Measurements from ENCODE around the gene SLC43A2. TPM values are rescaled to one million over a fixed set of nuclear protein-coding genes. Genes with fewer than 3 reads are reported as not detected.

Gene SLC43A2
- total and polyA plus RNA-seq, 2 donors (not counting 3 experiments of a cell fraction or from before 2014, with no cell fraction given) = 41.7 to 52.0 TPM

DNA sequence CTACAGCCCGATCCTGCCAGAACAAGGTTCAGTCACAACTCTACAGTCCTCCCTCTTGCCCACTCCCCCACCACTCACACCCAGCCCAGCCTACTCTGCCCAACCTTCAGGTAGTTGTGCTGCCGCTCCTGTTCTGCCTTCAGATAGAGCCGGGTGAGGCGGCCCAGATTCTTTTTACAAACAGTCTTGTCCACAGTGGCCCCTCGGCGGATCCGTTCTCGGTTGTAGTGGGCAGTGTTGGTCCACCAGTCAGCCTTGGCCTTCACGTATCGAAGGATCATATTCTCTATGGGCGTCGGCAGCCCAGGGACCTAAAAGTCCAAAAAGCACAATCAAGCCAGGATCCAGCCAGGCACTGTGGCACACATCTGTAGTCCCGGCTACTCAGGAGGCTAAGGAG, 47.8 kb upstream of the SLC43A2 start:
- POLR2A ChIA-PET = no interaction called here

GRCh38 chr17:1673041-1673785, 44.6 kb upstream of the SLC43A2 start:
- Histone ChIP-seq H3K4me3 (replicated peaks in 1 of 3; ENCODE audit: insufficient read depth in 1 of 3, low read depth in 1 of 3, low read length in 3 of 3) (no peak overlapping the region), H3K9ac (replicated peaks; ENCODE audit: extremely low read depth, insufficient read depth, low read length) (no peak overlapping the region), H3K36me3 (ENCODE audit: control insufficient read depth in 2 of 2, extremely low read depth in 1 of 2, insufficient read depth in 2 of 2, low read length in 2 of 2) (peaks cover 39 to 55% of the 10 kb centered on the region in 2 experiments), H4K20me1 (replicated peaks; ENCODE audit: control insufficient read depth, extremely low read depth, insufficient read depth, low read length) (no peaks in the 10 kb centered on the region), H3K9me3 (replicated peaks; ENCODE audit: control insufficient read depth, insufficient read depth, low read length) (no peaks in the 10 kb centered on the region), H3K27ac (ENCODE audit: insufficient read depth, low read depth, low read length) (no peak overlapping the region), H3K27me3 (ENCODE audit: control insufficient read depth in 2 of 2, insufficient read depth in 2 of 2, low read length in 2 of 2) (no peaks in the 10 kb centered on the region), H3K4me1 (ENCODE audit: control insufficient read depth, extremely low read depth, insufficient read depth, low read length) (no peaks in the 10 kb centered on the region), H2AFZ (ENCODE audit: low read depth, low read length) (no peak overlapping the region), H3K9me1 (replicated peaks; ENCODE audit: control insufficient read depth, extremely low read depth, insufficient read depth, low read length) (no peaks in the 10 kb centered on the region), H3K79me2 (ENCODE audit: control insufficient read depth, insufficient read depth, low read length) (peaks cover 6% of the 10 kb centered on the region), H3K4me2 (ENCODE audit: insufficient read depth, low read length) (no peak overlapping the region)
- CTCF ChIA-PET = interaction anchor here (1.2 to 1.4 kb wide), 2 partner anchors 14 to 110 kb away, joined by 4 read pairs; no protein-coding TSS in a partner anchor
- intact Hi-C loops (cut with micrococcal nuclease) (no loop called here), dilution Hi-C loops (cut with MboI; ENCODE audit: extremely low pct_ligation_motif_present, low sequenced_read_pairs) (no loop called here)
- no peak for DNase-seq (ENCODE audit: low read depth, low spot score)
- POLR2A ChIA-PET = no interaction called here
- TSS peak; percentile 11 for BruUV-seq (replicated peaks)
- FAIRE-seq = no peak
- TF ChIP-seq MYC (IDR thresholded peaks at IDR 0.05; ENCODE audit: low read depth, low read length) (no peak), POLR2AphosphoS5 (IDR thresholded peaks at IDR 0.05; ENCODE audit: insufficient read depth, low read depth, low read length) (no peak), GATA2 (IDR thresholded peaks at IDR 0.05; ENCODE audit: insufficient read depth, insufficient read length, low read depth, low read length) (no peak), CTCF (IDR thresholded peaks at IDR 0.05; ENCODE audit: extremely low read depth in 1 of 2, insufficient read depth in 1 of 2, low read depth in 1 of 2, low read length in 2 of 2) (no peak), MAX (IDR thresholded peaks at IDR 0.05; ENCODE audit: insufficient read depth, insufficient read length) (no peak), EZH2 (IDR thresholded peaks at IDR 0.05; ENCODE audit: borderline replicate concordance, low read depth, low read length, severe bottlenecking) (no peak), FOS (IDR thresholded peaks at IDR 0.05; ENCODE audit: borderline replicate concordance, insufficient read depth, low read length) (no peak), JUN (IDR thresholded peaks at IDR 0.05; ENCODE audit: borderline replicate concordance, insufficient read depth, insufficient read length, low read depth) (no peak), POLR2A (IDR thresholded peaks at IDR 0.05; ENCODE audit: low read depth, low read length) (no peak)

More for the DNA sequence above, 47.8 kb upstream of the SLC43A2 start:
- intact Hi-C loops (cut with micrococcal nuclease) (no loop called here), dilution Hi-C loops (cut with MboI; ENCODE audit: extremely low pct_ligation_motif_present, low sequenced_read_pairs) (no loop called here)
- no peak for FAIRE-seq
- Histone ChIP-seq H3K4me3 (replicated peaks in 1 of 3; ENCODE audit: insufficient read depth in 1 of 3, low read depth in 1 of 3, low read length in 3 of 3) (no peak overlapping the region), H3K27me3 (ENCODE audit: control insufficient read depth in 2 of 2, insufficient read depth in 2 of 2, low read length in 2 of 2) (no peaks in the 10 kb centered on the region), H3K9ac (replicated peaks; ENCODE audit: extremely low read depth, insufficient read depth, low read length) (no peak overlapping the region), H3K9me1 (replicated peaks; ENCODE audit: control insufficient read depth, extremely low read depth, insufficient read depth, low read length) (no peaks in the 10 kb centered on the region), H3K4me2 (ENCODE audit: insufficient read depth, low read length) (no peak overlapping the region), H2AFZ (ENCODE audit: low read depth, low read length) (no peak overlapping the region), H3K36me3 (ENCODE audit: control insufficient read depth in 2 of 2, extremely low read depth in 1 of 2, insufficient read depth in 2 of 2, low read length in 2 of 2) (peaks cover 57 to 72% of the 10 kb centered on the region in 2 experiments), H3K79me2 (ENCODE audit: control insufficient read depth, insufficient read depth, low read length) (peaks cover 11% of the 10 kb centered on the region), H3K27ac (ENCODE audit: insufficient read depth, low read depth, low read length) (no peak overlapping the region), H4K20me1 (replicated peaks; ENCODE audit: control insufficient read depth, extremely low read depth, insufficient read depth, low read length) (peaks cover 3% of the 10 kb centered on the region), H3K9me3 (replicated peaks; ENCODE audit: control insufficient read depth, insufficient read depth, low read length) (no peaks in the 10 kb centered on the region), H3K4me1 (ENCODE audit: control insufficient read depth, extremely low read depth, insufficient read depth, low read length) (no peaks in the 10 kb centered on the region)
- no peak for DNase-seq (ENCODE audit: low read depth, low spot score)
- TSS peak; percentile 41 for BruUV-seq (replicated peaks)
- no peak for TF ChIP-seq MYC (IDR thresholded peaks at IDR 0.05; ENCODE audit: low read depth, low read length)
- no peak for TF ChIP-seq GATA2 (IDR thresholded peaks at IDR 0.05; ENCODE audit: insufficient read depth, insufficient read length, low read depth, low read length)
- no peak for TF ChIP-seq FOS (IDR thresholded peaks at IDR 0.05; ENCODE audit: borderline replicate concordance, insufficient read depth, low read length)
- CTCF ChIA-PET = no interaction called here

Measured in endothelial cell of umbilical vein (primary cell).